GM21515 (cell line): Measurements from ENCODE around the gene OR1N2.
"Not testable (repeated sequence)": the region's sequence is repeated elsewhere in the genome, so short reads cannot be mapped to it uniquely, and the experiment has no call there.

Experiments used
- ATAC-seq: cut with Tn5 transposase; IDR thresholded peaks from one replicate; pipeline ENCODE4 v1.9.1; 2021; ENCODE audit not compliant: unreplicated experiment

The OR1N2 gene

GRCh38 chr9:122552812-122553211 lies at the start of gene OR1N2:
Gene OR1N2 (plus strand): TSS chr9:122553112. CDS start chr9:122553212, 100 bp downstream.
- no peak for ATAC-seq

- ATAC-seq, result no peak
Observed at GRCh38 chr9:122506964-122507363, 45.9 kb upstream of the OR1N2 start.

GRCh38 chr9:122510502-122510901 lies 42.4 kb upstream of the OR1N2 start, which contains the start of gene OR1J2:
Gene OR1J2 (plus strand): TSS chr9:122510802. CDS start chr9:122510802, 0 bp downstream.
- no peak for ATAC-seq

- no peak for ATAC-seq
Observed at GRCh38 chr9:122518226-122518625, 34.7 kb upstream of the OR1N2 start.

- no peak for ATAC-seq
Observed at GRCh38 chr9:122518841-122519240, 34.1 kb upstream of the OR1N2 start, which contains the start of gene OR1J4. Gene OR1J4 (plus strand): TSS chr9:122519141. CDS start chr9:122519141, 0 bp downstream.

- ATAC-seq, result no peak
Observed at GRCh38 chr9:122519376-122519775, 33.5 kb upstream of the OR1N2 start.

GRCh38 chr9:122526602-122527001 lies 26.3 kb upstream of the OR1N2 start:
- ATAC-seq, result no peak

- no peak for ATAC-seq
Observed at GRCh38 chr9:122527193-122527592, 25.7 kb upstream of the OR1N2 start, which contains the start of gene OR1N1. Gene OR1N1 (minus strand): TSS chr9:122527293. CDS start chr9:122527293, 0 bp downstream.

GRCh38 chr9:122531157-122531556 lies 21.8 kb upstream of the OR1N2 start:
- ATAC-seq, result not testable (repeated sequence)

GRCh38 chr9:122536134-122536533 lies 16.8 kb upstream of the OR1N2 start:
- no peak for ATAC-seq

- ATAC-seq, result not testable (repeated sequence)
Observed at GRCh38 chr9:122537066-122537465, 15.8 kb upstream of the OR1N2 start.

GRCh38 chr9:122538757-122539156 lies 14.2 kb upstream of the OR1N2 start:
- ATAC-seq, result no peak

GRCh38 chr9:122546196-122546595 lies 6.7 kb upstream of the OR1N2 start:
- no peak for ATAC-seq

- no peak for ATAC-seq
Observed at GRCh38 chr9:122551371-122551770, 1.5 kb upstream of the OR1N2 start.

- ATAC-seq, result no peak
Observed at GRCh38 chr9:122561446-122561845, 8.5 kb downstream of the OR1N2 start.

- ATAC-seq, result no peak
Observed at GRCh38 chr9:122562134-122562760, 9.3 kb downstream of the OR1N2 start.

- ATAC-seq, result no peak
Observed at GRCh38 chr9:122567901-122568300, 15.0 kb downstream of the OR1N2 start.

- ATAC-seq, result no peak
Observed at GRCh38 chr9:122572456-122572855, 19.5 kb downstream of the OR1N2 start.

GRCh38 chr9:122579874-122580273 lies 27.0 kb downstream of the OR1N2 start:
- no peak for ATAC-seq

- ATAC-seq, result no peak
Observed at GRCh38 chr9:122580360-122580759, 27.4 kb downstream of the OR1N2 start.

GRCh38 chr9:122583284-122583683 lies 30.4 kb downstream of the OR1N2 start, which contains the start of gene OR1L8:
Gene OR1L8 (minus strand): TSS chr9:122583384. CDS start chr9:122568477, 14,907 bp downstream.
- ATAC-seq, result not testable (repeated sequence)
